Measurements from ENCODE around the gene CREB3L2.

- no peak for TF ChIP-seq POLR2A (IDR thresholded peaks at IDR 0.05; ENCODE audit: low read length)
- no peak for TF ChIP-seq EP300 (IDR thresholded peaks at IDR 0.05)
- TF ChIP-seq CBX8 (IDR thresholded peaks at IDR 0.05), result no peak
- TF ChIP-seq FOSL2 (IDR thresholded peaks at IDR 0.05), result no peak
- TF ChIP-seq FOSL2 (CRISPR knock-in tag; IDR thresholded peaks at IDR 0.05), result no peak
- no peak for TF ChIP-seq JUN (IDR thresholded peaks at IDR 0.05)
- no peak for TF ChIP-seq CTCF (IDR thresholded peaks at IDR 0.05)
- TF ChIP-seq REST (IDR thresholded peaks at IDR 0.05), result no peak
- TF ChIP-seq MAFK (IDR thresholded peaks at IDR 0.05; ENCODE audit: partially characterized antibody), result no peak
- TF ChIP-seq KDM1A (IDR thresholded peaks at IDR 0.05; ENCODE audit: low read depth), result no peak
- no peak for TF ChIP-seq JUNB (IDR thresholded peaks at IDR 0.05)
- TF ChIP-seq KDM5A (IDR thresholded peaks at IDR 0.05), result no peak
These were observed 110.8 kb downstream of the CREB3L2 start for GRCh38 chr7:137891016-137891655.

All from A549 (cell line).